Activated CD8-positive, alpha-beta memory T cell treated with anti-CD3 and anti-CD28 coated beads for 24 hours (primary cell): Measurements from ENCODE around the gene FNIP2.
"Not testable (repeated sequence)": the region's sequence is repeated elsewhere in the genome, so short reads cannot be mapped to it uniquely, and the experiment has no call there.

ENCODE experiments used
- DNase-seq: peaks from one replicate; pipeline ENCODE4 v3.0.0-alpha.2; 2020

Gene FNIP2

GRCh38 chr4:158763462-158763861, 5.4 kb upstream of the FNIP2 start:
- DNase-seq = no peak

- DNase-seq = no peak
Measured at GRCh38 chr4:158766434-158767044, 2.3 kb upstream of the FNIP2 start.

DNA sequence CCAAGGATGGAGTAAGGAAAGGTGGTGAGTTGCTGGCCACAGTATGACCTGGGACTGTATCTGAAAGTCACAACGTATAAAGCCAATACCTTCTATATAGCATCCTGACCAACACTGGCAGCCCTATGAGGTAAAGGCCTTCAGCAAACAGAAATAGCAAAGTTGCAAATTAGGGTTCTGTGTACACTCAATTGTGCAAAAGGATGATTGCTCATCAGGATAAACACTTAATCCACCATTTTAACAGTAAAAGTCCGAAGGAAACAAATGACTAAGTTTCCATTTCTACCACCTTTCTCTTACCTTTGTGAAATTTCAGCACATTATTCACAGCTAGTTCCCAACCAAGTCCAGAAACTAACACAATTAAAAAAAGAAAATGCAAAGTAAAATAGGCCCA, 1.4 kb upstream of the FNIP2 start:
- no peak for DNase-seq

DNA sequence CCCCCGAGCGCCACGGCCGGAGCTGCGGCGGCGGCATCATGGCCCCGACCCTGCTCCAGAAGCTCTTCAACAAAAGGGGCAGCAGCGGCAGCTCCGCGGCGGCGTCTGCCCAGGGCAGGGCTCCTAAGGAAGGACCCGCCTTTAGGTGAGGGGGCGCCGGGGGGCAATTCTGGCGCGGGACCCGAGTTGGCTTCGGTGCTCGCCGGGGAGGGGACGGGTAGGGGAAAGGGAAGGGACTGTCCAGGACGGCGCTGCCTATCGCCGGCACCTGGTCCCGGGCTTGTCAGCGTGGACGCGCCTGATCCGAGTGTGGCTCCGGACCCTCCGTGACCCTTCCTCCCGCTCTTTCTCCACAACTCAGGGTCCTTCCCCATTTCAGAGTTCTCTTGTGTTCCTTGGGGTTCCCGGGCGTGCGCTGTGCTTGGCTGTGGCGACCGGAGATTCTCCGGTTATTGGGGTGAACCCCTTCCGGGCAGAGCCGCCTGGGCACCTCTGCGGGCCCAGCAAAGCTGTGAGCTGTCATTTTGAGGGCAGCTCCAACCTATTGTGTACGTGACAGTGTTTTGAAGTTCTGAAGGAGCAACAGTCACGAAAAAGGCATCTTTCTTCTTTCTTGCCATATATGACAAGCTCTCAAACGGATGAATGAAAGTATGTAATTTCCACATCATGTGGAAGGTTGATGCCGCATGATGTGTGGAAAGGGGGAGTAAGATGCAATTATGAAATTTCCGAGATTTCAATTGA, 522 bp downstream of the FNIP2 start:
- peak; percentile 83 for DNase-seq

- DNase-seq = no peak
Measured at GRCh38 chr4:158770671-158771070, 1.8 kb downstream of the FNIP2 start.

DNA sequence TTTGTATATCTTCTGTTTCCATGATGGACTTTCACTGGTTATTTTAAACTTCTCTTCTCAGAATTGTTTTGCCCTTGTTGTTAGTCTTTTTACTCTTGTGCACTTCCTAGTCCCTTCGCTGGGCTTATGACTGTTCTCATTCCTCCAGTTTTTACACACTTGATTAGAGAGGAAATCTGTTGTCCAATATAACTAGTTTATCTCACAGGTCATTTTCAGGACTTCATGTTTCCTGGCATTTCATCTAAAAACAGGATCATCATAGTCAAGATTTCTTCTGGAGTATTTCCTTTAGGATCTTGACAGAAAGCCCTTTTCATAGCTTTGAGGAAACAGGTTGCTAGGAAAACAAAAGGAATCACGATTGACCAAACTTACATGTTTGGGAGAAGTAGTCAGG, 3.0 kb downstream of the FNIP2 start:
- DNase-seq = no peak

GRCh38 chr4:158775091-158775651, 6.3 kb downstream of the FNIP2 start:
- DNase-seq = no peak

- no peak for DNase-seq
Measured at GRCh38 chr4:158776106-158776505, 7.3 kb downstream of the FNIP2 start.

- DNase-seq = no peak
Measured at GRCh38 chr4:158777423-158778155, 8.8 kb downstream of the FNIP2 start.

GRCh38 chr4:158778156-158778711, 9.4 kb downstream of the FNIP2 start:
- DNase-seq = no peak

GRCh38 chr4:158778712-158779111, 9.9 kb downstream of the FNIP2 start:
- no peak for DNase-seq

- no peak for DNase-seq
Measured at GRCh38 chr4:158781963-158782362, 13.1 kb downstream of the FNIP2 start.

DNA sequence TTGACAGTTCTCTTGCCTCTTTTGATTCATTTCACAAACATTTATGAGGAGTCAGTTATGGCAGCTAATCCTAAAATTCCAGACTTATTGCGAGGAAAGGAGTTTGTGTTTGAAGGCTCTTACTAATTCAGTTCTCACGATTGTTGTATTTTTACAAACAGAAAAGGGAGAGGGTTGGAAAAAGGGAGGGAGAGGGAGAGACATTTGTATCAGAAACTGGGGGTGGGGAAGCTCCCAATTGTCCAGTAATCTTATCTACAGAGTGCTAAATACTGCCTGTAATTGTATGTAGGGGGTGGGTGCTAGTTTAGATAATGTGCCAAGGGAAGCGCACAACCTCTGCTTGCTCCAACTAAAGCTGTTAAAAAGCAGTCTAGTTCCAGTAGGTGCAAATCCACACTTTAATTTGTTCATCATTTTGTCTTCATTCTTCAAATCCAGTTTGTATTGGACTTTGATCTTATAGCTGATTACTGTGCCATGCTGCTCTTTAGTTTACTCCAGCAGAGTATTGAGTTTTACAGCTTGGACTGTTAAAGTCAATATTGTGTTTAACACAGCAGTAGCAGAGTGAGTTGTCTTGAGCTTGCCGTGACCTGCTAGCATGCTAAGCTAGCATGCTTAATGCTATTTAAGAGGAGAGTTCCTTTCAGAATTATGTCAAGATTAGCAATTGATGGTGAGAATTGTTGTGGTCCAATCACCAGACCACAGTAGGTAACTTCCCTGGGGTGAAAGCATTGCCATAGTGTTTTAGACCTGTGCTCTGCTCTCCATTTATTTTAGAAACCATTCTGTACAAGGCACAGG, 13.9 kb downstream of the FNIP2 start:
- DNase-seq = no peak

DNA sequence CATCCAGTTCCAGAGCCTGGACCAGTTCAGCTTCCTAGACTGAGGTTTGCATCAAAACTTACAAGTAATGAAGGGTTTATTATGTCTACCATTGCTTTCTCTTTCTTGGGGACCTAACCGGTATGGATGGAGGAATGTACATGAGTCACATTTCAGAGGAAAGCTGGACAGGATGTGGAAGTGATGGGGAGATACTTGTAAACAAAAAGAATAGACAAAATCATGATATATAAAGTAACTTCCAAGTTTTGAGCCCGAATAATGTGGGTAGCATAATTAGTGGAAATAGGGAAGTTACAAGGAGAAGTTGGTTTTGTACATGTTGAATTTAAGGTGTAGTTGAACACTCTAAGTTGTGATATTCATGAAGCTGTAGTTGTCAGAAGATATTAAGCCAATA, 15.0 kb downstream of the FNIP2 start:
- DNase-seq = no peak

DNA sequence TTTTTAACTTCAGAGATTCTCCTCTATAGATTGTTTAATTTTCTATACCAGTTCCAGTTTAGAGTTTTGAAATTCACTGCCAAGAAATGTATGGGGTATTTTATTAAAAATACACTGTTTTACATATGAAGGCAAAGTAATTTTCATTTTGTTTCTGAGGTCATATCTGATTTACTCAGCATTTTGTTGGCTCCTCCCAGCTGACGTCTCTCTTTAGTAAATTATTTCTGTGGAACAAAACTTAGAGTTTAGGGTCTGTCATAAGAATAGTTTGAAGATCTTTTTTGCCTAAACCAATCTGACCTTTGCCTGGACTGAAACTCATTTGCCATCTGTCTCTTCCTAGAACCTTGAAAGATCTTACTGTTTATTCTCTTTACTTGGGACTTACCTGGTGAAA, 16.9 kb downstream of the FNIP2 start:
- no peak for DNase-seq

- no peak for DNase-seq
Measured at GRCh38 chr4:158786121-158786601, 17.3 kb downstream of the FNIP2 start.

GRCh38 chr4:158786955-158787354, 18.1 kb downstream of the FNIP2 start:
- DNase-seq = no peak

DNA sequence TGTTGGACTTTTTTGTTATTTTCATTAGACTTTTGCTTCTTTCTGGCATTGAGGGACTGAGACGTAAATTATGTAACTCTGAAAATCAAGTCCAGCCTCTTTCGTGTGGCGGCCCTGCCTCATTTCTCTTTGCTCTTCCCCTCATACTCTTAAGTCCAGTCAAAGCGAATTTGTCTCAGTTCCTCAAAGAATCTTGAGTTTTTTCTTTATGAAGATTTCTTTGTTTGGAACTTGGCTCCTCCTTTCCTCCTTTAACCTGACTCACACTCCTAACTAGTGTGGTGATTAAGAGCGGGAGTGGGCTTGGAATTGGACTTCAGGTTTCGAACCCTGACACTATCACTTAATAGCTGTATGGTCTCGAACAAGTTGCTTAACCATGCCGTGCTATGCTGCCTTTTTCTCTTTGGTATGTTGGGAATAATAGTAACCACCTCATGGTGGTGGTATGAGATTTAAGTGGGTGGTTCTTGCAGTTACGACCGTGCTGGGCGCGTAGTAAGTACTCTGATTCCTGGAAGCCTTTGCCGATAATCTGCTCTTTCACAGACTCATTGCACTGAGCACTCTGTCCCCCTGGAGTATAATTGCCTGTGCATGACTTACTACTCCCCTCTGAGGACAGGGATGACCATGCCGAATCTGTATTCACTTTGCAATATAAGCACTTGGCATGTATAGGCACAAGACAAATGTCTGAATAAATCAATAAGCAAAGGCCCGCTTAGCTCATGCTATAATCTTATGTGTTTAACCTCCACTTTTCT, 19.1 kb downstream of the FNIP2 start:
- DNase-seq = no peak

- no peak for DNase-seq
Measured at GRCh38 chr4:158788516-158788915, 19.7 kb downstream of the FNIP2 start.

GRCh38 chr4:158789853-158790252, 21.0 kb downstream of the FNIP2 start:
- DNase-seq = no peak

- DNase-seq = no peak
Measured at GRCh38 chr4:158793021-158793420, 24.2 kb downstream of the FNIP2 start.

DNA sequence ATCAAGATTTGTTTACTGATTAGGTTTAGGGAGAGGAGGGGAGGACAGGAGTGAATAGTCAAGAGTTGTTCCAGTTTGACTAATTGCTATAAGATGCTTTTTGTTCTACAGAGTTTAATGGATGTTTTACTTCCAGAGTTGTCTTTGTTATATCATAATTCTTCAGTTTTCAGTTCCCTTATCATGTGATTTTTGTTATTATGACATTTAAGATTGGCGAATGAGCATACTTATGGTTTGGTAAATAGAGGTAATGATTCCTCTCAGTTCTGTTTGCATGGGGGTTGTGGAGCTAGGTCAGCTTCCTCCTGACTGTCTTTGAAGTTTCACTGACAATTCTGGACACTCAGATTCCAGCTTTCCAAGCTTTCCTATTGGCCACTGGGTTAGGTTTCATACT, 24.6 kb downstream of the FNIP2 start:
- not testable (repeated sequence) for DNase-seq
